H7 (cell line): ENCODE data around the gene EFNA2. TPM values are rescaled to one million over a fixed set of nuclear protein-coding genes. Genes with fewer than 3 reads are reported as not detected.

ENCODE experiments used
- DNase-seq: peaks from one replicate; pipeline ENCODE4 v3.0.0; 2012
- H3K27me3 ChIP-seq: 2 replicates; pipeline ENCODE4 v1.6.0; 2011; ENCODE audit warnings: mild to moderate bottlenecking, low read length; ENCODE audit not compliant: control insufficient read depth, insufficient read depth
- H3K36me3 ChIP-seq: replicated peaks from 2 replicates; pipeline ENCODE4 v1.5.1; 2011; ENCODE audit warnings: low read length; ENCODE audit not compliant: control insufficient read depth, insufficient read depth
- H3K4me3 ChIP-seq: 2 replicates; pipeline ENCODE4 v1.5.1; 2011; ENCODE audit warnings: low read depth, mild to moderate bottlenecking, control low read depth, low read length, moderate library complexity; ENCODE audit not compliant: insufficient read depth
- total RNA-seq: library from RNA; depleted of rRNA; stranded (reverse); fragments of >200 nt; shearing (Covaris generic); gene quantifications from 2 replicates; pipeline ENCODE4 v1.2.3, GENCODE V29; 2014; rRNA removed

The EFNA2 gene
- 12.4 and 20.2 TPM in 2 replicates for total RNA-seq

- Histone ChIP-seq H3K4me3 (peak within 1 kb of the TSS; percentile 40), H3K36me3 (no peaks in the 10 kb centered on the region), H3K27me3 (peaks cover 13% of the 10 kb centered on the region)
- peak; percentile 93 for DNase-seq
These were observed at the start of gene EFNA2 for GRCh38 chr19:1285737-1286360. EFNA2 (plus strand) TSS chr19:1285873; CDS start chr19:1286169, 296 bp downstream.

GRCh38 chr19:1236576-1236975, 49.1 kb upstream of the EFNA2 start:
- peak; percentile 90 for DNase-seq
- Histone ChIP-seq H3K27me3 (no peaks in the 10 kb centered on the region), H3K36me3 (peaks cover 4% of the 10 kb centered on the region), H3K4me3 (peak overlapping the region; percentile 82)

GRCh38 chr19:1237027-1237659, 48.5 kb upstream of the EFNA2 start:
- Histone ChIP-seq H3K36me3 (peaks cover 3% of the 10 kb centered on the region), H3K4me3 (peak overlapping the region; percentile 82), H3K27me3 (no peaks in the 10 kb centered on the region)
- DNase-seq: peak; percentile 91

GRCh38 chr19:1237754-1238368, 47.8 kb upstream of the EFNA2 start, which contains the start of gene CBARP:
CBARP (minus strand) TSS chr19:1238005; CDS start chr19:1236100, 1,905 bp downstream.
- no peaks in the 10 kb centered on the region for H3K27me3 ChIP-seq
- peaks cover 3% of the 10 kb centered on the region for H3K36me3 ChIP-seq
- peak; percentile 97 for DNase-seq
- peak within 1 kb of the TSS; percentile 82 for H3K4me3 ChIP-seq

- Histone ChIP-seq H3K4me3 (peak overlapping the region; percentile 47), H3K27me3 (no peaks in the 10 kb centered on the region), H3K36me3 (peaks cover 3% of the 10 kb centered on the region)
- no peak for DNase-seq
These were observed 47.0 kb upstream of the EFNA2 start for GRCh38 chr19:1238369-1239303.

- Histone ChIP-seq H3K27me3 (no peaks in the 10 kb centered on the region), H3K36me3 (peaks cover 3% of the 10 kb centered on the region), H3K4me3 (no peak overlapping the region)
- DNase-seq: no peak
These were observed 46.3 kb upstream of the EFNA2 start for GRCh38 chr19:1239420-1239795.

- Histone ChIP-seq H3K27me3 (no peaks in the 10 kb centered on the region), H3K36me3 (peaks cover 3% of the 10 kb centered on the region), H3K4me3 (peak overlapping the region; percentile 57)
- DNase-seq: peak; percentile 100
These were observed 45.6 kb upstream of the EFNA2 start for GRCh38 chr19:1239796-1240737.

- DNase-seq: no peak
- Histone ChIP-seq H3K4me3 (no peak overlapping the region), H3K36me3 (no peaks in the 10 kb centered on the region; the same call in 1 of the 2 replicates), H3K27me3 (no peaks in the 10 kb centered on the region)
These were observed 44.7 kb upstream of the EFNA2 start for GRCh38 chr19:1240925-1241324.

- peak; percentile 99 for DNase-seq
- Histone ChIP-seq H3K4me3 (peak within 1 kb of the TSS; percentile 69), H3K36me3 (no peaks in the 10 kb centered on the region), H3K27me3 (no peaks in the 10 kb centered on the region)
These were observed 44.1 kb upstream of the EFNA2 start, which contains the start of gene ATP5F1D for GRCh38 chr19:1241417-1242095. ATP5F1D (plus strand) TSS chr19:1241751; CDS start chr19:1241851, 100 bp downstream.

GRCh38 chr19:1243768-1244692, 41.6 kb upstream of the EFNA2 start:
- no peak overlapping the region for H3K4me3 ChIP-seq
- peak; percentile 98 for DNase-seq
- H3K27me3 ChIP-seq: no peaks in the 10 kb centered on the region
- no peaks in the 10 kb centered on the region for H3K36me3 ChIP-seq

- DNase-seq: no peak
- no peak overlapping the region for H3K4me3 ChIP-seq
These were observed 40.8 kb upstream of the EFNA2 start for GRCh38 chr19:1244693-1245451.

More at GRCh38 chr19:1244693-1245451, 40.8 kb upstream of the EFNA2 start:
- Histone ChIP-seq H3K36me3 (no peaks in the 10 kb centered on the region), H3K27me3 (no peaks in the 10 kb centered on the region)
